NOMO-1 treated with DMSO at 0.1 percent for 48 hours (cell line): ENCODE results near the gene IQSEC1.

Experiments used
- DNase-seq: peaks from one replicate; lab custom pipeline; 2025; ENCODE audit not compliant: unreplicated experiment; lab: John Stamatoyannopoulos, UW

IQSEC1 gene

DNA sequence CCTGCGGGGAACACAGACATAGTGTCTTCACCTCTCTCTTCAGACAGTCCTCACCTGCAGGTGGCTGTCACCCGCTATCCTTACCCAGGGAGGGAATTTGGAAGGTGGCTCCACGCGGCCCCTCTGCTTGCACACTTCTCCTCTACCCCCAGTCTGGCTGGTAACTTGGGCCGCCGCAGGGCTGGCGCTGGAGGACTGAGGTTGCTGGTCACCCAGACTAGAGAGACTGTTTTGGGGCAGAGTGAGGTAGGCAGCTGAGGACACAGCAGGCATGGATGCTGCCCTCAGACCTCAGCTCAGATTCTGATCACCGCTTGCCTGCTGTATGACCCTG is 12.6 kb upstream of the IQSEC1 start:
- no peak for DNase-seq

DNA sequence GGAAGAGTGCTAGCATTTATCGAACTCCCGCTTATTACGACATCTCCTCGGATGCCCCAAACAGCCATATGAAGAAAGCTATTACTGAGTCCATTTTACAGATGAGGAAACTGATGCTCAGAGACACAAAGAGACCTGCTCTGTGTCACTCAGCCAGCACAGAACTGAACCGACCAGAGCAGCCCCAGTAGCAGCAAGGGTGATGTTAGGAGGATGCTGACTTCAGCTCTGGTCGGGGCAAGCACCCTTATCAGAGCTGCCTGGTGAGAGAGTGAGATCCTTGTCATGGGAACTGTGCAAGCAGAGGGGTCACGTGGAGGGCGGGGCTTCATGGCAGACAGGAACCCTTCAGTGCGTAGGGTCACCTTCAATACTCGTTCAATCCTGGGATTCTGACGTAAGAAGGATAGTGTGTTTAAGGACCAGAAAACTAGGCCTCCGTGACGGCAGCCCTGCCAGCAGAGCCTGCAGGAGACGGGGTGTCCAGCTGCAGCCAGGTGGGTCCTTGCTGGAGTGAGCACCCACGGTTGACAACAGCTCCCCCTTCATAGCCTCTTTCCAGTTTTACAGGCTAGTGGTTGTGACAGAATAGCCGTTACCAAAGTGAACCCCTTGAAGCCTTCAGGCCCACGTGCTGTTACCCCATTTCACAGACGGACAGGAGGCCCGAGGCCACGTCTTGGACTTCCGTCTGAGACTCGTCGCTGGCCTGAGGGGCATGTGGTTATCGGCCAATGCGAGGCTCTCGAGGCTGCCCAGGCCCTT is 12.0 kb upstream of the IQSEC1 start:
- no peak for DNase-seq

DNA sequence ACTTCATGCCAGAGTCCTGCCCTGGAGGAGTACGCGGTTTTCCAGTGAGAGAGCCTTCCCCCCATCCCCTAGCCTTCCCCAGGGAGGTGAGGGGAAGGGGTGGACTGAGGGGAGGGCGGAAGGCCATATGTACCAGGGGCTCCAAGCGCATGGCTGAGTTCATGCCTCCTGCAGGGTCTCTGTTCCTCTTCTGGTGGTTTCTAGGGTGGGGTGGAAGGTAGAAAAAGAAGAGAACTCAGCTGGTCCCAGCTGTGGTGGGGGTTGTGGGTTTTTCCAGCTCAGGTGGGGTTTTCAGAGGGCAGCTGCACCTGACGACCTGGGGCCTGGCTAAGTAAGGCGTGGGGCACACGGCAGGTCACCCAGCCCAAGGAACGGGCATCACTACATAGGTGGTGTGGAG is 10.7 kb upstream of the IQSEC1 start:
- no peak for DNase-seq

DNA sequence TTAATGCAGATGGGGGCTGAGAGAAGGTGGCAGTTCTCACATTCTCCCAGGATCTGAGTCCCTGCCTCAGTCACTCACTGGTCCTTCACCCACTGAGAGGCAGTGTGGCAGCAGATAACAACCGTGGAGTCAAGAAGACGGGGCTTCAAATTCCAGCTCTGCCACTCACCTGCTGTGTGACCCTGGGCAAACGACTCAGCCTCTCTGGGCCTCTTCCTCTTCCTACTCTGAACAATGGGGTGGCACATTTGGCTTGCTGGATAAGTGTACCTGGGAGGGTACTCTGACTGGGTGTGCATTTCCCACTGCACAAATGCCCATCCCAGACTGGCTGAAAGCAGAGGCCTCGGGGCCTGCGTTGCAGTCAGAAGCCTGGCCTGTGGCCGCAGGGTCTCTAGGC is 10.0 kb upstream of the IQSEC1 start:
- no peak for DNase-seq

DNA sequence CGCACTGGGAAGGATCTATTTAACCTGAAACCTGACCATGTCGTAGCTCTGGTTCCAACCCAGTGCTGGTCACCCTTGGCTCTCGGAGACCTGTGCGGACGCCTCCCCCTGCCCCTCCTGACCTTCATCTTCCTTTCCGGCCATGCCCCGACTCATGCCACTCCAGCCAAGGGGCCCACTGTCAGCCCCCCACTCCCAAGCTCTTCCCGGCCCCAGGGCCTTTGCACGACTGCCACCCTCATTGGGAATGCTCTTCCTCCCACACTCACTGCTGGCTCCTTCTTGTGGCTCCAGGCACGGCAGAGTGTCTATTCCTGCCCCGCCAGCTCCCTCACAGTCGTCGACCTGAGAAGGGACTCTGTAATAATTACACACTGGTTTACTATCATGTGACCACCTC is 9.4 kb upstream of the IQSEC1 start:
- DNase-seq: no peak

DNA sequence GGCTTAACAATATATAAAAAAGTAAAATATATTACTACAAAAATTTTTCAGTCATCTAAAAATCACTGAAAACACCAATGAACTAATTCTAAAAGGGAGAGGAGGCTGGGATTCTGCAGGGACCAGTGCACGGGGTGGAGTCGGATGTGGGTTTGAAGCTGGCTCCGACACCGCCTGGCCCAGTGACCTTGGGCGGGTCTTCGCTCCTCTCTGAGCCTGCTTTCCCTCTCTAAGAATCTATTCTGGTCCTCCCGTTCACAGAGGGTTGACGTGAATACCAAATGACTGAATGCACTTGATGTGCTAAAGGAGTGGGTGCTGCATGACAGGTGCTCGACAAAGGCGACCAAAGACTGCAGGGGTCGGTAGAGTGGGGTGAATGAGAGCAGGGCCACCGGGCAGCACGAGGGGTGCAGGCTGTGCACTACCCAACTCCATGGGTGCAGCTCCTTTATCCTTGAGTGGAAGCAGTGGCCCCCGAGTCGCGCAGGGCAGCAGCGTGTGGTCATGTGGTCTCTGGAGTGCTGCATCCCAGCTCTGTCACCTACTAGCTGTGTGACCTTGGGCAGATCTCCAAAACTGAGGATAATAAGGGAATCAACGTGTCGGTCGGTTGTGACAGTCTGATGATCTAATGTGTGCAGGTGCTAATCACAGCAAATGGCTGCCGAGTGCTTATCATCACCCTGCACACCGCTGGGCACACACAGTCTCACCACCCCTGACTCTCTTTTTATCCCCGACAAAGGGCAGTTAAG is 8.6 kb upstream of the IQSEC1 start:
- DNase-seq: no peak

DNA sequence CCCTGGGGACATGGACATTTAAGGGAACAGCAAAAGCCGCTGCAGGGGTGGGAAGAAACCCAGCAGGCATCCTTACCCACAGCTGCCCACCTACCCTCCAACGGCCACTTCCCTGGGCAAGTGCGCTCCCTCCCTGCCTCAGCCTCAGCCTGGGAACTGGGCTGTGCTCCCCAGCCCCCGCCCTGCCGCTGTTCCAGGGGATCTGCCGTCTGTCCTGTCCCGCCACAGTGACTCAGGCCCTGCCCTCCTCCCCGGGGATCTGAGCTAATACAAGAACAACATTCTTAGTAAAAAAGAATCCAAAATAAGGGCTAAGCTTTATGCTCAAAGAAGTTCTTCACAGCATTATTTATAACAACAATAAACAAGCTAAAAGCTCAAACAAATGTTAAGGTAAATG is 7.4 kb upstream of the IQSEC1 start:
- no peak for DNase-seq

DNA sequence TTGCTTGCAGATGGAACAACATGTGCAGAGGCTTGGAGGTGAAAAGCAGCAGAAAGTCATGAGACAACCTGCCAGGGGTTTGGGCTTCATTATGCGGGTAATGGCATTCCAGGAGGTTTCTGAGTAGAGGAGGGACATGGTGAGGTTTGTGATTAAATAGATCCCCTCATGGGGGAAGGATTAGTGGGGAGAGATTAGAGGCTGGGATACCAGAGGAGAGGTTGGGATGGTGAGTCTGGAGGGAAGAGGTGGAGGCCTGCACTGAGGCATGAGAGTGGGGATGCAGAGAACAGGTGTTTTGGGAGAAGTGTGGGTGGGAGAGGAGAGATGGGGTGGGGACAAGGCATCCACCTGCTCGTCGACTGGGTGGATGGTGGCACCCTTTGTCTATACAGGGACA is 6.8 kb upstream of the IQSEC1 start:
- no peak for DNase-seq

DNA sequence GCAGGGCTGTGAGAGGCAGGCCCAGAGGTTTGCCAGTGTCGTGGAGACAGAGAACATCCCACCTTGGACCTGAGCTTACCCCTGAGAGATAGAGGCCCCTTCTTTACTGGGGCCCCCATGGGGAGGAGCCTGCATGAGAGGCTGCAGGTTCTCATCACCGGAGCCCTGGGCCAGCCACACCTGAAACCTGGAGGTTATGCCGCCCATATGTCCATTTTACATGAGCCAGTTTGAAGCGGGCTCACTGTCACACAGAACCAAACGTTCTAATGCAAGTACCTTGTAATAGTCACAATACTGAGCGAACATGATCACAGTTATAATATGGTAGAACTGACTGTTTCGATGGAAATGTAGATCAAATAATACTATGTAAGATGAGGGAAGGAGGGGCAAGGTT is 6.3 kb upstream of the IQSEC1 start:
- DNase-seq: no peak

DNA sequence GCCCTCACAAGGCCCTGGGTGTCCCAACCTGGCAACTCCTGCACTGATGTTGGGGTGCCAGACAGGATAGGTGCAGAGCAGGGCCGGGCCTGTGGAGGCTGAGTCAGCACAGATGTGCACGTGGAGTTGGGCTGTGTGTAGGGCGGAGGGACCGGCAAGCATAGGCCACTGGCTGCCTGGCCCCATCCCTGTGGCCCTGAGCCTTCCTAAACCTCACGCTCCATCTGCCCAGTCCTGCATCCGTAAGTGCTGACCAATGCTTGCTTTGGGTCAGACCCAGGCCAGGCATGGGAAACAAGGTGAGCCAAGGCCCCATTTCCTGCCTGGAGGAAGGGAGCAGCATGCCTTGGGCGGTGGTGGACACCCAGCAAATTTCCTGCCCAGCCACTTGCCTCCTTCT is 5.8 kb upstream of the IQSEC1 start:
- no peak for DNase-seq

DNA sequence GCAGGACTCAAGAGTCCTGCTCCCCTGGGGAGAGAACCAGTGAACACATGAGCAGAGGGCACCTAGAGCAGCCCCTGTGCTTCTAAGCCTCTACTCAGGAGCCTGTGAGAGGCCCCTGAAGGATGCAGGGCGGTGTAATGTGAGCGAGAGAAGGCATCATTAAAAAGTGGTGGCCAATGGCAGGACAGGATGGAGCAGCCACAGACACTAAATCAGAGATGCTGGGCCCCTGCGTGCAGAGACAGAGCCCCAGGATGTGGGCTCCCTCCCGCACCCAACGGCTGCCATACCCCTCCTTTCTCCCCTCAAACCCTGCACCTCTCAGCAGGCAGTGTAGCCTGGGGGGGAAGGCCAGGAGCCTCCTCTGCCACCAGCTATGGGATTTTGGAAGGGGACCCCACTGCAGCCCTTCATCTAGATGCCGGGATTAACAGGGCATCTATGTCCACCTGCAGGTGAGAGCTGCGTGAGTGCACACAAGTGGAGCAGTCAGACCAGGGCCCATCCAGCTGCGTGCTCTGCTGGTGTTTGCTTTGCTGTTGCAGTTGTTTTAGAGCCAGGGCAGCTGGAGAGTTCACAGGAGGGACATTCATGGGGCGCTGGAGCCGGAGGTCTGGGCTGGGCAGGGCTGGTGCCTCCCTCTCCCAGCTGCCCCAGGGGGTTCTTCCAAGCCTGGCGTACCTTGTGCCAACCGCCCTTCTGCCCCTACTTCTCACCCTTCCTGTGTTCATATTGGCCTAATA is 5.1 kb upstream of the IQSEC1 start:
- no peak for DNase-seq

DNA sequence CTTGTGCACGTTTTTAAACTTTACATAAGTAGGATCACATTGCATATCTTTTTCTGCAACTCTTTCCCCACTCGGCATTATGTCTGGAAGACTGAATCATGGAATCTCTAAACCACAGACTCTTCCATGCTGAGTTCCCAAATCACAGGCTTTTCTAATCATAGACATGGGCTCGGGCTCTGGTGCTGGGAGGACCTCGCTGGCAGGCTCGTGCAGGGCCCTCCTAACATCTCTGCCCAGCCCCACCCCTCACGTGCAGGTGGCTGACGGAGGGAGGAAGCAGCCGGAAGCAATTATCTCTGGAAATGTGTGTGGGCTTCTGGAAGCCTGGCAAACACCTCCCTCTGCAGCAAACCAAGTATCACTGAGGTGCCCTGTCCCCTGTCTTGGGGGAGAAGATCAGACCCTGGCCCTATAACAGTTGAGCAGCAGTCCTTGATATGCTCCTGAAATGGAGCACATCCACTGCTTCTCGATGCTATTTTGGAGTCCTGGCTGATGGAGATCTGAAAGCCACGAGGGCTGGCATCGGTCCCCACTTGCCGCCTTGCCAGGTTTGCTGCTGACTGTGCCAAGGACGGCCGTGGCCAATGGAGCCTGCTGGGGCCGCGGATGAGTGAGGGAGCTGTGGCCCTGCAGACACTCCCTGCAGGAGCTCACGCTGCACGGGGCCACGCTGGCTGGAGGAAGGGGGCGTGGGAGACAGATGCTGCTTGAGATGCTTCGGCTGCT is 4.4 kb upstream of the IQSEC1 start:
- no peak for DNase-seq

DNA sequence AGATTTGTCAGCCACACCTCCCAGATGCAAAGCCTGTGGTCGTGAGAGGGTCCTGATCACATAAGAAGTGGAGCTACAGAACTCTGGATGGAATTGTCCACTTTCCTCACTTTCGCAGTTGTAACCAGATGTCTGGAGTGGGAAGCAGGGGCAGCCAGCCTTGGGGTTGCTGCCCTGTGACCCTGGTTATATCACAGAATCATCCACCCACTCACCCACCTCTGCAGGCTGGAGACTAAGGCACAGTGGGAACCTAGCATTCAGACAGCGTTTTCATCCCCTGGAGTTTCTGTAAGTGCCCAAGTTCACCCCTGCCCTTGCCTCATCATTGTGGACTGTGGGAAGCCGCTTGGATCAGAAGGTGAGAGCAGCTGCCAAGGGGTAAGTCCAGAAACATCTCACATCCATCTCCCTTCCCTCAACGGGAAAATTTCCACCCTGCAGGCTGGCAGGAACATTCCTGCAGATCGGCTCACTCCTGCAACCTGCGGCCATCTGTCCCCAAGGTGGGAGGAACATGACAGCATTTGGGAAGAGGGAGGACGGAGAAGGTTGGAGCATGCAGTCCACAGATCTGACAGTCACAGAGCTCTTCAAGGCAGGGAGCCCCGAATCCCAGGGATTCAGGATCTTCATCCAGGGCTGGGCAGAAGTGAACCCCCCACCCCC is 2.9 kb upstream of the IQSEC1 start:
- DNase-seq: no peak

DNA sequence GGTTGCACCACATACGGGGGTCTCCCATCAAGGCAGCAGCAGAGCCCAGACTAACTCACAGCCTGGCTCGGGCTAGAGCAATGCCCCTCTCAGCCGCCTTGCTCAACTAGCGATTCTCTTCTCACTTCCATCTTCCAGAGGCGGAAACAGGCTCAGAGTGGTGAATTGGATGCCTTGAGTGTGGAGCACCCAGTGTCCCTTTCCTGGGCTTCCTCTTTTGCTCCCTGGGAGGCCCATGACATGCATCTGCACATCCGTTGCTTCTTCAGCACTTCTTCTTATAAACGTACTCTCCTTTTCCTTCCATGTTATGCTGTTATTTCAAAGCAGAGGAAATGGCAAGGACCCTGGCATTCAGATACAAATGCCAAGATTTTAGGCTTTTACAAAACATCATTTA is 2.1 kb upstream of the IQSEC1 start:
- DNase-seq: peak; percentile 22

DNA sequence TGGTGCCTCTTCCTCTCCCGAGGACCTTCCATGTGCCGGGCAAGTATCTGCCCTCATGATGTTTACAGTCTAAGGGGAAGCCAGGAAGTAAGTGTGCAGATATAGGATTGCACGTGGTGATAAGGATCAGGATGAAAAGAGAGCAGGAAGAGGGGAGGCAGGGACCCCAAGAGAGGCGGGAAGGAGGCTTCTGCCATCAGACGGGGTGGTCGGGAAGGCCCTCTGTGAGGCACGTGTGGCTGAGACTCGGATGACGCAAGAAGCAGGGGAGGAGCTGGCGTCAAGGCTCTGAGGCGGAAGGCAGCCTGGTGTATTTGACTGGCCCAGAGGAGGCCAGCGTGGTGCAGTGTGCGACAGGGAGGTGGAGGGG is 762 bp upstream of the IQSEC1 start:
- DNase-seq: no peak

DNA sequence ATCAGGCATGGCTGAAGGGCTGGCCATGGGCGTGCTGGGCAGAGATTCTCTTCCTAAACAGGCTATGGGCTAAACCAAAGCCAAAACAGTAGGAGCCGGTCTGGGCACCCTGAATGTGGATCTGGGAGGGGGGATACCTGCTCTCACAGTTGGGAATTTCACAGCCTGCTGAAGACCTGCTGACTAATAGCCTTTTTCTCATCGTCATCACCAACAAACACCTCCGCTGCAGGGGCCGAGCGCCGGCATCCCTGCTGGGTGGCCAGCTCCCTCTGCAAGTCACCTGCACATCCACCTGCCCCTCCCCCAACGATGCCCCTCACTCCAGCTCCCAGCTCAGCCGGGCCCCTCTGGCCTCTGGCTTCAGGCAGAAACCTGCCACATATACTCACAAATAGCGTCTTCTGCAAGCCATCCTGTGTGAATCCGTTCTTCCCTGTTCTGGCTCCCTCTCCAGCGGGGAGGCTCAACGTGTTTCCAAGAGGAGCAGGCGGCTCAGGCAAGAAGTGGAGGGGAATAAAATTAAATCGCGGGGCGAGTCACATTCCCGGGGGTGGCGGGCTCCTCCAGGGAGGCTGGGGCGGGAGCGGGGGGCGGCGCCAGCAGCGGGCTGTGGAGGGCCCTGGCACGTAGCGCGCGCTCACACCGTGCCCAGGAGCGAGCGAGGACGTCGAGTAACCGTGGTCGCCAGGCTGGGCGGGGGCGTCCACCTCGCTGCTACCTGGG is 466 bp downstream of the IQSEC1 start:
- no peak for DNase-seq

DNA sequence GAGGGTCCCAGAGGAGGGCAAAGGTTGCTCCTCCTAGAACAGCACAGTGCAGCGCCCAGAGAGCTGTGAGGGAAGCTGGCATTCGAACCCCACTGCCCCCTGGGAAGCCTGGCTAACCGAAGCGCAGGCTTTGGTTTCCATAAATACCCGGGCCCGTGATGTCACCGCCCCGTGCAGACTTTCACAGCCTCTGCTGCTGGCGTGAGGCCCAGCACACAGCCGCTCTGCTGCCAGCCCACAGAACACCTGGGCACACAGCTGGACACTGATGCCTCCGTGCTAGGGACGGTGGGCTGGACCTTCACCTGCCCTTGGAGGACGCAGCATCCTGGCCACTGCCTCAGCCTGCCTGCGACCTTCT is 1.0 kb downstream of the IQSEC1 start:
- DNase-seq: no peak

DNA sequence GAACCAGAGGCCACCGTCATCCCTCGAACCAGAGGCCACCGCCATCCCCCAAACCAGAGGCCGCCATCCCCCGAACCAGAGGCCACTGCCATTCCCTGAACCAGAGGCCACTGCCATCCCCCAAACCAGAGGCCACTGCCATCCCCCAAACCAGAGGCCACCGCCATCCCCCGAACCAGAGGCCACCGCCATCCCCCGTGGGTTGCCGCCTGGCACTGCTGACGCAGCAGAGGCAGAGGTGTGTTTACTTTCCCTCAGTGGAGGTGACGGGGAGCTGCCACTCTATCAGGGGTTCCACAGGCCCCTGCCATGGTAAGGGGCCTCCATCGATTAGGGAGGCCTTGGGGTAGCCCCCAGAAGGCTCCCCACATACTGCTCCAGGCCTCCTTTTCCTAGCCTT is 1.5 kb downstream of the IQSEC1 start:
- no peak for DNase-seq

DNA sequence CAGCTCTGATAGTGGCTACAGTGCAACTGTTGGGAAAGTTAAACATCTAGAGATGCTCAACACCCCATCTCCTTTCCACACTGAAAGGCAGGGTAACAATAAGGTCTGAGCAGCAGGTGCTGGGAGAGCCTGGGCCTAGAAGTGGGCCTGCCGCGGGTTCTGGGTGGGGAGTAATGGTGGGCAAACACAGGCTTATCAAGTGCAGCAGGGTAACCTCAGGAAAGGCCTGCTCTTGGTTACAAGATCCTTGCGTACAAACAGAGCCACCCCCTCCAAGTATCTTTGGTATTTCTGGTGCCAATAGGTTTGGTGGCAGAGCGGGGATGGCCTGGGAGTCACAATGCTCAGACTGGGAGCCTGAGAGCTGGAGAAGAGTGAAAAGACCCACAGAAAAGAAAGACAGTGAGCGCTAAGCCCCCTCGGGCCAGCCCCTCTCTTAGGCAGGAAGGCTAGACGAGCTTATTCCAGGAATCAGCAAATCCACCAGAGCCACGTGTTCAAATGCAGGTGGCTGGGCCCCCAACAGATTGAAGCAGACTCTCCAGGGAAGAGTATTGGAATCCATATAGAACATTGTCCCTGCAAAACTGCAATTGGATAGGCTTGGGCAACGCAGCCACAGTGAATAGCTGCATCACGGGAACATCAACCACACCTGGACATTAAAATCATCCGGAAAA is 2.7 kb downstream of the IQSEC1 start:
- DNase-seq: no peak

DNA sequence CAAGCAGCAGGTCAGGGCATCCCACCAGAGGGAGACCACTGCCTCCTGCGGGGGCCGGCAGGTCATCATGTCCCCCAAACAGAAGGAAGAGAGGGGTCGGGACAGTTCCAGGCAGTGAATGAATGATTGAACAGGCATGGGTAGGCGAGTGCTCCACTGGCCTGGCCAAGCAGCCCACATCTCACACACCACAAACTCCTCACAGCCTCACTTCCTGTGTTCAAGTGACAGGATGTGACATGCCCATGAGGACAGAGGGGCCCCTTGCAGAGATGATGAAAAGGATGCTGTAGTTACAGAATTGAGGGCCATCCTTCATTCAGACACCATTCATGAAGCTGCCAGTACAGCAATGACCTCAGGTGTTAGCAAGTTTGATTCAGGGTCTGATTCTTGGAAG is 3.7 kb downstream of the IQSEC1 start:
- DNase-seq: peak; percentile 79
